ENCODE measurements around the gene VSTM4.

The VSTM4 gene

DNA sequence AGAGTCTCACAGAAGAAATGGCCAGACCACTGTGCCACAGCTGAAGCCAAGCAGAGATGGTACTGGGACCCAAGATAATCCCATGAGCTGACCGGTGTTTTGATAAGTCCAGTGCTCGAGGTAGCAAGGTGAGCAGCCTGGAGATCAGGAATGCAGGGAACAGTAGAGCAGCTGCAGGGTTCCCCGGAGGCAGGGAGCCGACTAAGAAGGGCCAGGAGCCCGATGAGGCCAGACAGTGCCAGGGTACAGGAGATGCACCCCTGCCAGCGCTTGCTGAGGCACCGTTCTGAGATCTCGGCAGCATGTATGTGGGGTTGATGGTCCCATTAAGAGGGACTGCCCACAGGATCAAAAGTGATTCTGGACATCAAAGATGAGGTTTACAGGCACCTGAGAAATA lies 47.1 kb downstream of the VSTM4 start:
- no peak for DNase-seq

DNA sequence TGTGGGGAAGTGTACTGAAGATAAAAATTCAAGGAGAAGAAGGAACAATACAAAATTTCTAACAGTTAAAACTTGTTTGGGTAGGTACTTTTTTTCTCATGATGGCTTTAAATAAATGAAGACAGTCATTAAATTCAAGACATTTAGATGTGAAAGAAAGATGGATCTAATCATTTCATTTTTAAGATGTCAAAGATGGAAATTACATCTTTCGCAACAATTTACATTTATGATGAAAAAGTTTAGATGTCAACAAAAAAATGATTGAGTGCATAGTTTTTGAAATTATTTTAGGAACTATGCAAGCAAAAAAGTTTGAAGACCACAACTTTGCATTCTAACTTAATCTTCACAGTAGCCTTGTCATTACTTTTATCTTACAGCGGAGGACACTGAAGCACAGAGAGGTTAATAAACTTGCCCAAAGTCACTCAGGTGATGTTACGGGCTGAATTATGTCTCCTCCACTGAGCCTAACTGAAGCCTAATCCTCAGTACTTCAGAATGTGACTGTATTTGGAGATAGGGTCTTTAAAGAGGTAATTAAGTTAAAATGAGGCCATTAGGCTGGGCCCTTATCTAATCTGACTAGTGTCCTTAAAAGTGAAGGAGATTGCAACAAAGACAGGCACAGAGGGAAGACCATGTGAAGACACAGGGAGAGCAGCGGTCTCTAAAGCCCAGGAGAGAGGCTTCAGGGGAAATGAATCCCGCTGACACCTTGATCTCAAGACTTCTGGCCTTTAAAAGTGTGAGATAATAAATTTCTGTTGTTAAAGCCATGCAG lies 48.2 kb downstream of the VSTM4 start:
- DNase-seq = no peak

DNA sequence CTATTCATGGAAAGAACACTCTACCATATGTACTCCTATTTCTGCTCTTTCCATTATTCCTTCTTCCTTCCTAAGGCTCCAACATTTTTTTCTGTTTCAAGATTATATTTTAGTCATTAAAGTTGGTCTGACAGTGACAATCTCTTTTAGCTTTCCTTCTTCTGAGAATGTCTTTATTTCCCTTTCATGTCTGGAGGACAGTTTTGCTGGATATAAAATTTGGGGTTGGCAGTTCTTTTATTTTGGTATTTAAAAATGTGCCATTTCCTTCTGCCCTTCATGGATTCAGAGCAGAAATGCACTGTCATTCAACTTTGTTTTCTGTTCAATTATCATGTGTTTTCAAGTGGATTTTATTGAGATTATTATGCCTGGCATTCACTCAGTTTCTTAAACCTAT lies 53.1 kb downstream of the VSTM4 start:
- no peak for DNase-seq

DNA sequence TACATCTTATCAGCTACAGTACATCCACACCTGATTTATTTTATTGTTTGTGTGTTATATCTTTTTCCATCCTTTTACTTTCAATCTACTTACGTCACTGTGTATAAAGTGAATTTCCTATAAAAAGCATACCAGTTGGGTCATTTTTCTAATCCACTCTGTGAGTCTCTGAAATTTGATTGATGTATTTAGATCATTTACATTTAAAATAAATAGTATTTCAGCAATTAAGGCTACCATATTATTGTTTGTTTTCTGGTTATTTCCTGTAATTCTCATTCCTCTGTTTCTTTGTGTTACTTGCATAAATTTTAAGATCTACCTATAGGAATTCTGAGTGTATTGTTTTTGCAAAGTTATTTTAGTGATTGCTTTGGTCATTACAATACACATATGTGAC lies 53.7 kb downstream of the VSTM4 start:
- no peak for DNase-seq

DNA sequence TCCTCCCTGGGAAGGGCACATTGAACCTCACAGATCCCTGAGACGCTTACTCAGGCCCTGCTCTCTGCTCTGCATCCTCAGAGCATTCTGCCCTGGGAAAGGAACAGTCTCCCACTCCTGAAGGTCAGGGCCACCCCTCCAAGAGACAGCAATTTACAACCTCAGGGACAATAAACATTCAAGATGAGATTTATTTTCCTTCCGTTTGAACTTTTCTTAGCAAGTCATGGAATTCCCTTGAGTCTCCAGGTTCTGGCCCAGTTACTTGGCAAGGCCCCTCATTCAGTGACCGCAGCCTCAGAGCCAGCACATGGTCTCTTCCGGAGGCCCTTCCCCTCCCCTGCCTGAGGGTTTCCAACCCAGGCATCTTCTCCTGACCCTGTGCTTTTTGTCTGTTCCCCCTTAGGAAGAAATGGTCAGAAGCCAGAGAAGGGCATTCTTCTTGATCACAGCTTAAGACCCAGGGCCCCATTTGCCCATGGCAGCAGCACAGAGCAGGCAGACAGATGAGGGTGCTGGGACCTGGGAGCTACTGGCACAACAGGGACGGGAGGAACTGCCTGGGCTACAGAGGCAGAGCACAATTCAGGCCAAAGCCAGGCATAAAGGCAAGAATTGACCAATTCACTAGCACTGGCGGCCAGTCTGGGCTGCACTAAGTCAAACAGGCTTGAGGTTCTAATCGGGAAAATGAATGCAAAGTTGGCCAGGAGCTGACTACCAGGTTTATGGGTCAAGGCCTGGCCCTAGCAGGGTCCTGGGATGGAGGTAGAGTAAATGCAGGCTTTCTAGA lies 56.7 kb downstream of the VSTM4 start:
- DNase-seq = no peak

DNA sequence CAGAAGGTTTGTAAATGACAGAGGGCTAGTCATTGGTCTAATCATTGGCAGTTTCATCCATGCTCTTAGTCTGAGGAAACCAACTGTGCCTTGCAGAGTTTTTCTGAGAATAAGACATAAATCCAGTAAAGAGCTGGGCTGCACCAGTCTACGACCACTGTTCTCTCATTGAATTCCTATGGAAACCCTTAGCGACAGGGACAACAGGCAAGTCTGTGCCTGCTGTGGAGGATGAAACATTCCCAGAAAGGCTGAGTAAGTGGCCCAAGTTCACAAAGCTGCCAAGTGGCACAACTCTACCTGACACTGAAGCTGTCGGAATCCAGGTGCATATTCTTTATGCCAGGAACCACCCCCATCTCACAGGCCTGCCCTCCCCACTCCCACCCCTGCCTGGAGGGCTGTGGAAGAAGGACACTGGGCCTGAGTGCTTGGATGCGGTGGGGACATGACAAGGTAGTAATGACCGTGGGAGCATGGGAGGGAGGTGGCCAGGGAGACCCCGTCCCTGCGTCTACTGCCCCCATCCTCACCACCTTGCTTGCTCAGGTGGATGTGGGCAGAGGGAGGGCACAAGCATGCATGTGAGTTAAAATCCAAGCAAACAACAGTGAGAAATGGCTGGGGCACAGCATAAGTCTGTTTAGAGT lies 58.0 kb downstream of the VSTM4 start:
- DNase-seq = no peak

DNA sequence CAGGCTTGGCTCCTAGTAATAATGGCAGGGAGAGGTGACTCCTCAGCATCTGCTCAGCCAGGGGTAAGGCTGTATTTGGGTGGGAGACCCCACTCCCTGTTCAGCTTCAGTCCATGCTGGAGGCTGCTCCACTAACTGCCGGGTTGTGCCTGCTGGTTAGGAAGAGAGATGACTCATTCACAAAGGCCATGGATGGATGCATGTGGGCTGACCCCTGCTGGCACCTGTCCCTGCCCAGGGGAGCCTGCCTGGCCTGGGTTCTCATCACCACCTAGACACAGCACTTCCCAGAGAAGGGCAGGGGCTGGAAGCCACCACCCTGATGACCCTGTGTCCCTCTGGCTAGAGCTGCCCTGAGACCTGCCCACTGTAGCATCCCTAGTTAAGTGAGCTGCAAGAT lies 59.0 kb downstream of the VSTM4 start:
- DNase-seq = no peak

DNA sequence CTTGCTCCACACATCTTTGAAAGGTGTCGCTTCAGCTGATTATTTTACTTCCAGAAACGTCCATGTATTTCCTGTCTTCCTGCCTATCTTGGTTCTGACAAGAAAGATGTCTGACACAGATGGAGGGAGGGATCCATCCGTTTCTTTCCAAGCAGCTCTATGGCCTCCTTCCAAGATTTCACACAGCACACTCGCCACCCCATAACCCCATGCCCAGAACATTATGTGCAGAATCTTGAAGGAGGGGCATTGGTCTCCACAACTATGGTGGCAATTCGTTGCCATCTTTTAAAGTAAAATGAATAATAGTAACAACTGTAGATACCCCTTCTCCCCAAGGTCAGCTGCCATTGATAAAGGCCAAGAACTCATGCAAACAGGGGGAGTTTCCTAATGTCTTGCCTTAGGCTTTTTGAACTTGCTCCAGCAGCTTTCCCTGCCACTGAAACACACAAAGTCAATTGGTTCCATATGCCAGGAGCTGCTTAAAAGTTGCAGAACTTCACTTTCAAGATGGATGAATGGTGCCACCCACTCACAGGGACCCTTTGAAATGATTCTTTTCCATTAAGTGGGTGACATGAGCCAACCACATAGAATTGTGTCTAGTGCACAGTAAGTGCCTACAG lies 60.0 kb downstream of the VSTM4 start:
- DNase-seq = no peak

DNA sequence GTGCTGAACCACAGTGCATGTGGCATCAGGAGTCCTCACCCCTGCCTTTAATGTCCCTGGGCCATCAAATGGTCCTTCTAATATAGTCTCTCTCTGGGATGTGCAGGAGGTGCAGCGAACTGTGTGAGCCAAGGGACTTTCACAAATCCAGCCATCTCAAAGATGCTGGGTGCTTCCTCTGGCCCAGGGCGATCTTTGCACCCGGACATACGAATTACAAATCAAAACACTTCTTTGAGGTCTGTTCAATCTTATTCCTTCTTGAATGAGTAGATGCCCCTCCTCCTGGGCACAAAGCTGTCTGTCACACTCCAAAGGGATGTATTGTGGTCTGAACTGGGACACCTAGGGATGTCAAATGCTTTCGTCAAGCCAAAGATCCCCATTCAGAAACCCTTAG lies 60.6 kb downstream of the VSTM4 start:
- no peak for DNase-seq

DNA sequence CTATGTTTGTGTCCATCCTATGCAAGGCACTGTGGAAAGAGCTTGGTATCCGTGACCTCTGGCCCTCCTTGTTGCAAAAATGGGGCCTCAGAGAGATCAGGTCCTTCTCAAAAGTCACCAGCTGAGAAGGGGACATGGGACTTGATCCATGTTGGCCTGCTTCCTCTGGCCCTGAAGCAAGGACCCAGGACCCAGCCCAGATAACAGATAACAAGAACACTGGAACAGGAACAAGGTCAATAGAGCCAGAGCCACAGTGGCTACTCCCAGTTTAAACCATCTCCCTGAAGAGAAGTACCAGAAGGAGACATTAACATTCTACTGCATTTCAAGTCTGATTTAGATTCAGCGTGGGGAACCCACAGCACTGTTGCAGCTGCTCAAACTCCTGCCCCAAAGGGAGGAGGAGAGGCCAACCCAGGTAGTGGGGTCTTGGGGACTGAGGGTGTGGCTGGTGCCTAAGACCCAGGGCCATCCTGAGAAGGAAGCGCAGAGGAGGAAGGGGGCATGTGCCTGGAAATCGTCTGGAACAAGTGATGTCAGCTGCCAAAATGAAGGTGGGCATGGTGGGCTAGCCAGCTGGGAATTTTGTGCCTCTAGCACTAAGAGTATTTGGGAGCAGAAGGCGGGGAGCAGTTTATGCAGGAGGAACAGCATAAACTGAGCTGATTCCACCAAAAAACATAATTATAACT lies 61.2 kb downstream of the VSTM4 start:
- no peak for DNase-seq

DNA sequence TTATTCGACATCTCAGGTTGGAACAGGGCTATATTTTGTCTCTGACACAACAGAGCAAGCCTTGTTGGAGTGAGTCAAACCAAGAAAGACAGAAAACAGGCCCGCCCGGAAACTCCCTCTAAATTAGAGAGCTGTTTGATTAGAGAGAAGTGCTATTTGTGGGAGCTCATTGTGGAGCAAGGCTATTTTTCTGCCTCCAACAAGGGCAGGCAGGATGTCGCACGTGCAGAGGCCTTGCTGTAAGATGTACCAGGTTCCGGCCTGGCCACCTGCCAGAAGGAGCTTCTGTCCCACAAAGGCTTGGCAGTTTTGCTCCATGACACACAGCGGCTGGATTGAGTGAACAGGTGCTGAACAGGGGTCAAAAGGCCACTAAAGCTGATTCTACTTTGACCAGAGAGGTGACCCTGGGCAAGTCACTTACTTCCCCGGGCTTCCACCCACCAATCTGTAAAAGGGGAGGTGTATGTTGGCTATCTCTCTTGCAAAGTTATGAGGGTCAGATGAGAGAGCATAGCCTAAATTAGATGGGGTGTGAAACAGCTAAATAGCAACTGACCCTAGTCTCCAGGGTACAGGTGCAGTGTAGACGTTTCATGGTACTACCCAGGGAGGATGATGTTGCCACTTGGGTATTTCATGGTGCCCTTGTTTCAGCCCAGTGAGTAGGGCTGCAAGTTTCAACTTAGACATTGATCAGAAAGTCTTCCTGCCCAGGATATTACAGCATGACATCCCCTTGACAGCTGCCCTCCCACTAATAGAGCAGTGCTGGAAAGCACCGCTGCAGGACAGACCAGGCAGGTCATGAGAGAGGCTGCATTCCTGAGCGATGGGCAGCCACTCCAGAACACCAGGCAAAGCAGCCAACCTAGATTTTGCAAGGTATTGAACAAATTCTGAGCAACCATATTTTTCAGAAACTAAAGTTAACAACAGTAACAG lies 62.0 kb downstream of the VSTM4 start:
- no peak for DNase-seq

DNA sequence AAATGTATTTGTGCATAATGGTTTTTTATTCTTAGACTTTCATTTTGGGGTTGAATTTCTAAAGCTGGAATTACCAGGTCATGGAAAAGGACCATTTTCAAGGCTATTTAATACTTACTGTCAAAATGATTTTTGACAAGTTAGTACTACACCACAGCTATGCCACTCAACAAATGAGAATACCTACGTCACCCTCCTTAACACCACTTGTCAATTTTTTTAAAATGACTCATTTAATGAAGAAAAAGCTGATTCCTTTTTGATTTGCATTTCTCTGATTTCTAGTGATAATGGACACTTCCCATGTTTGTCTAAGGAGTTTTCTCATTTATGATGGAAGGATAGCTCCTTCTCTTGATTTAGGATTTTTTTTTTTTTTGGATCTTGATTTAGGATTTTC lies 63.3 kb downstream of the VSTM4 start:
- no peak for DNase-seq

DNA sequence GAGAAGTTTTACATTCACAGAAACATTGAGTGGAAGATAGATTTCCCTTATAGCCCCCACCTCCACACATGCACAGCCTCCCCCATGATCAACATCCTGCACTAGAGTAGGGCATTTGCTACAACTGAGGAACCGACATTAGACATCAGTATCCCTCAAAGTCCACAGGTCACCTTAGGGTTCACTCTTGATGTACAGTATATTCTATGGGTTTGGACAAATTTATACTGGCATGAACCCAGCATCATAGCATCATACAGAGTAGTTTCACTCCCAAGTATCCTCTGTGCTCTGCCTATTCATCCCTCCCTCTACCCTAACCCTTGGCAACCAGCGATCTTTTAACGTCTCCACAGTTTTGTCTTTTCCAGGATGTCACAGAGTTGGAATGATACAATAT lies 64.4 kb downstream of the VSTM4 start:
- DNase-seq = no peak

DNA sequence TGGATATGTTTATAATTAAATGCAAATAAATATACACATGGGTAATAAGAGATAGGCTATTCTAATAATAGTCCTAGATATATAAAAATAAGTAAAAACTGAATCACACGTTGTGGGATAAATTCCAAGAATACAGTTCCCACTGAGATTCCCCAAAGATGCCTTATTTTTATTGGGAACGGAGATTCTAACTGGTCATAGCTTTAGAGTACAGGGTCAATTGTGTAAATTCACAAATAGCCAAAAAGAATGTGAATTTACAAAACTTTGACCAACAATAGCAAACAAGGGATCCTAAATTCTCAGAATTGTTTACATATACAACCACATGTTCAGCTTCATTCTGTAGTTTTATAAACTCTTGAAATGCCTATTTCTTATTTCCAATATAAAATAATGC lies 65.0 kb downstream of the VSTM4 start:
- DNase-seq = no peak

DNA sequence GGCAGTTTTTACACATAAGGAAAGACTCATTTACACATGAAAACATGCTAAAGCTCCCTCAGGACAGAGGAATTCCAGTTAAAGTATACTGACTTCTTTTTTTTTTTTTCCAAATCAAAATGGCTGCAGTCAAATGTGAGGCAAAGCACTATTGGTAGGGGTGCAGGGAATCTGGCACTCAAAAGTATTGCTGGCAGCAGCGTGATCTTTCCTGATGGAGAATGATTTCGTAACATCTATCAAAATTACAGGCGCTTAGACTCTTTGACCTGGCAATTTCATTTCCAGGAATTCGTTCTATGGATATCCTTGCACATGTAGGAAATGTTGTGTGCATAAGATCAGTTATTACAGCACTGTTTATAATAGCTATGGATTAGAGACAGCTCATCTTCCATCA lies 65.7 kb downstream of the VSTM4 start:
- DNase-seq = no peak

DNA sequence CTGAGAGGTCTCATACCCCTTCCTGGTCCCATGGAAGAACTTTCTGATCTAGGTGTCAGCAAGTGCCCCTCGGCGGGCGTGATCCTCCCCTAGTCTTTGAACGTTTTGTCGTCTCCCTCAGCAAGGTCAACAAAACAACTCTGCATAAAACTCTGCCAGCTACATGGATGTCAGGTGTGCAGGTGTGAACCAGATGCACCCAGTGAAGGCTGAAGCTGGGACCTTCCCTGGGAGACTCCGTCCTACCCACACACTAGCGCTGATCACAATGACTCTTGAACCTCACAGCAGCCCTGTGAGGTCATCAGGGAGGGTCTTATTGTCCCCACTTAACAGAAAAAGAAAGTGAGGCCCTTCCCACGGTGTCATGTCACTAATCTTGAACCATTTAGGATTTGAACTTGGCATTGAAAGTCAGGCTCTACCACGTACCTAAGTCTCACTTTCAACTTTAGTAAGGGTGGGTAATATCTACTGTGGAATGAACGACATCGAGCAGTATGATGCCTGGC lies 68.1 kb downstream of the VSTM4 start:
- no peak for DNase-seq

DNA sequence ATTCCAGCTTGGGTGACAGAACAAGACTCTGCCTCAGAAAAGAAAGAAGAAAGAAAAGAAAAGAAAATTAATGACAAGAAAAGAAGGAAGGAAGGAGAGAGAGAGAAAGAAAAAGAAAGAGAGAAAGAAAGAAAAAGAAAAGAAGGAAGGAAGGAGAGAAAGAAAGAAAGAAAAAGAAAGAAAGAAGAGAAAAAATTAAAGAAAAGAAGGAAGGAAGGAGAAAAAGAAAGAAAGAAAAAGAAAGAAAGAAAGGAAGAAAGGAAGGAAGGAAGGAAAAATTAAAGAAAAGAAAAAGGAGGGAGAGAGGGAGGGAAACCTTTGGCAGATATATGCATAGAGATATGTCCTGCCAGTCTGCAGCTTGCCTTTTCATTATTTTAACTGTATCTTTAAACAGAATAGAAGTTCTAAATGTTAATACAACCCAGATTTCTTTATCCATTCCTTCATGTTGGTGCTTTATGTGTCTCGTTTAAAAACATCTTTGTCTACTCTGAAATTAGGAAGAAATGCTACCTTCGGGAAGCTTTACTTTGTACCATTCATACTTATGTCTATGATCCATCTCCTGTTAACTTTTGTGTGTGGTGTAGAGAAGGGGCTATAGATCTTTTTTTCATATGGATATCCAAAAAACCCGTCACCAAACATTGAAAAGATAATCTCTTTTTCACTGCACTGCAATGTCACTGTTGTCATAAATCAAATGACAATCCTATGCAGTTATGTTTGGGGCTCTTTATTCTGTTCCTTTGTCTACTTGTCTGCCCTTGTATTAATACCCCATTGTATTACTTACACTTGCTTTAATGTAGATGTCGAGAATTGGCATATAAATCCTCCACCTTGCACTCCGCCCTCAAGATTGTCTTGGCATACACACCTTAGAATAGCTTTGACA lies 70.8 kb downstream of the VSTM4 start:
- DNase-seq = no peak

DNA sequence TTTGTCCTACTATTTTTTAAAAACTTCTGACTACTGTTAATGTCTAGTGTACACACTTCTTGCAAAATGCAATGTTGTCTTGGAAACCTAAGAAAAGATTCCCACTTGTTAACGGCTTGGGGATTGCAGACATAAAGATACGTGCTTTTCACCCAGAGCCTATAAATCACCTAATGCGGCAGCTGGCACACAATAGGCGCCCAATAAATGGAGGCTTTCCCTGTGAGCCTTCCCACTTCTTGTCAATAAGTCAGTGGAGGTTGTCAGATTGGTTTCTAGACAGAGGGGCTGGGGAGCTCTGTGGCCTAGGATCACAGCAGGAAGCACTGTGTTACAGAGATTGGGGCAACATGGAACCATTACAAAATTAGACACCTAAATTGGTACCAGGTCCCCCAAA lies 74.7 kb downstream of the VSTM4 start:
- no peak for DNase-seq

DNA sequence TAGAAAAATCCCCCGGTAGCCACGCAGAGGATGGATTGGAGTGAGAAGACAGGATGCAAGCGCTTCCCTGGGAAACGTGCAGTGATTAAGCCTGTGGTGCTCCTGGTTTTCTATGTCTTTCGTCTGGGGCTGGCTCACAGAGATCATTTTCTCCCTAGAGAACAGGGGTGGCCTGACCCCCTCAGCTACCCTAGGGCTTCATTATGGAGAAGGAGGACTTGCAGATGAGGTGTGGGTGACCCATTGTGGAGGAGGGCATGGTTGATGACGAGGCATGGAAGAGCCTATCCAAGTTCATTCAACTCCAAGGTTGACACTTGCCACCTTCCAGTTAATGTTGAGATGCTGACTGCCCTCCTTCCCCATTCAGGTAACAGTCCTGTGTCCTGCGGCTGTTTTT lies 75.9 kb downstream of the VSTM4 start:
- DNase-seq = no peak

DNA sequence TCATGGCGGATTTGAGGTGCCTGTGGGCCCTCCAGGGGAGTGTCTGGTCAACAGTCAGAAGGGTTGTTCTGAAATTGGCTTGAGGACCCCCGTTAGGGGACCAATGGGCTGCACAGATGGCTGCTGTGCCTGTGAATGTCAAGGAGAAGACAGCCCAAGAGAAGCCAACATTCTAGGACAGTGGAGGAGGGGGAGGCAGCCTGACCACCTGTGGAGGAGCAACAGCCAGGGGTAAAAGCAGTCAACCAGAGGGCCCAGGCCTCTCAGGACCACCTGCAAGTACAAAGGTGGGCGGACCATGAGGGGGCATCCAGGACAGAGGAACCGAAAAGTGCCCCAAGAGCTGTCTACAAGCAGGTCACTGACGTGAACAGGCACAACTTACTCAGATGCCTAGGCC lies 76.6 kb downstream of the VSTM4 start:
- no peak for DNase-seq
